ENCODE data around the gene PAN3.
A peak's percentile ranks its signal among the peaks of the same experiment; 100 is the strongest.

Gene PAN3

DNA sequence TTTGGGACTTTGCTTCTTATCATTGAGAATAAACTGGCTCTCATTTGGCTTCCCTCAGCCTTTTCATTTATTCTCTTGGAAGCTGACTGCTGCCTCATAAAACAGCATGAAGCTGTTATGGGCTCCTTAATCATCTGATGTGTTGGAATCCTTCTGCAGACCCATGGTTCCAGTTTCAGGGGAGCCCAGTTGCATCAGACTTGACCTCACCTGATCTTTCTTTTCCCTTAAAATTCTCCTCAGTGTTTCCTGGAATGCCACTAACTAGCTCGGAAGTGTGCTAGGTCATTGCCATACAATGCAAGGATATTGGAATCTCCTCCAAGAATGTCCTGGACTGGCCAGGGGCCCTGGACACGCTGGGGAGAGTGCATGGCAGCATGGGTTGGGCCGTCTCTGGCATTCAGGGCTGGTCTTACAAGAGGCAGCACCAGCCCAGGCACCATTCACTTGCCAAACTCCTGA, 197.9 kb downstream of the PAN3 start (continued):
- TF ChIP-seq ZBTB8A (tag by site-specific recombination; IDR thresholded peaks at IDR 0.05) (0 out of 2 replicates have a peak, but pooled peaks have one; percentile 26), ZFP37 (tag by site-specific recombination; IDR thresholded peaks at IDR 0.05) (no peak), GLIS1 (tag by site-specific recombination; IDR thresholded peaks at IDR 0.05) (no peak), GLIS2 (tag by site-specific recombination; IDR thresholded peaks at IDR 0.05) (no peak), ZNF121 (tag by site-specific recombination; IDR thresholded peaks at IDR 0.05) (no peak), ZNF664 (tag by site-specific recombination; IDR thresholded peaks at IDR 0.05) (no peak), ZNF18 (tag by site-specific recombination; IDR thresholded peaks at IDR 0.05) (0 out of 2 replicates have a peak, but pooled peaks have one; percentile 44), ZNF518A (tag by site-specific recombination; conservative IDR thresholded peaks at IDR 0.05; ENCODE audit: low read depth) (no peak), ZNF202 (tag by site-specific recombination; IDR thresholded peaks at IDR 0.05; ENCODE audit: borderline replicate concordance) (no peak), GFI1B (tag by site-specific recombination; IDR thresholded peaks at IDR 0.05) (no peak), ZNF529 (tag by site-specific recombination; IDR thresholded peaks at IDR 0.05; ENCODE audit: insufficient replicate concordance) (no peak), TRIM28 (IDR thresholded peaks at IDR 0.05; ENCODE audit: borderline replicate concordance, low read length) (peak; percentile 47; the same call in 1 of the 2 replicates), ZNF561 (tag by site-specific recombination; IDR thresholded peaks at IDR 0.05; ENCODE audit: borderline replicate concordance) (peak; percentile 68; the same call in 1 of the 2 replicates), ZNF510 (tag by site-specific recombination; IDR thresholded peaks at IDR 0.05; ENCODE audit: insufficient replicate concordance) (no peak), ZNF629 (tag by site-specific recombination; IDR thresholded peaks at IDR 0.05) (no peak), HOXC10 (CRISPR knock-in tag; IDR thresholded peaks at IDR 0.05) (no peak), ZFP3 (tag by site-specific recombination; IDR thresholded peaks at IDR 0.05; ENCODE audit: low read depth) (no peak), ZNF48 (tag by site-specific recombination; IDR thresholded peaks at IDR 0.05) (no peak), ZNF571 (tag by site-specific recombination; IDR thresholded peaks at IDR 0.05) (no peak), ELK4 (IDR thresholded peaks at IDR 0.05; ENCODE audit: borderline replicate concordance, low read depth, low read length) (no peak), ZSCAN16 (tag by site-specific recombination; IDR thresholded peaks at IDR 0.05) (no peak), ZNF596 (tag by site-specific recombination; IDR thresholded peaks at IDR 0.05) (no peak), ZNF324 (tag by site-specific recombination; IDR thresholded peaks at IDR 0.05) (no peak), ZNF19 (tag by site-specific recombination; IDR thresholded peaks at IDR 0.05; ENCODE audit: low read depth) (no peak), ZBTB17 (tag by site-specific recombination; IDR thresholded peaks at IDR 0.05) (0 out of 2 replicates have a peak, but pooled peaks have one; percentile 31), SCRT2 (tag by site-specific recombination; IDR thresholded peaks at IDR 0.05) (no peak), ZBTB21 (tag by site-specific recombination; IDR thresholded peaks at IDR 0.05) (no peak), ZNF239 (tag by site-specific recombination; IDR thresholded peaks at IDR 0.05) (no peak), REPIN1 (tag by site-specific recombination; IDR thresholded peaks at IDR 0.05; ENCODE audit: low read depth) (no peak)
- TF ChIP-seq, protein P1, sequence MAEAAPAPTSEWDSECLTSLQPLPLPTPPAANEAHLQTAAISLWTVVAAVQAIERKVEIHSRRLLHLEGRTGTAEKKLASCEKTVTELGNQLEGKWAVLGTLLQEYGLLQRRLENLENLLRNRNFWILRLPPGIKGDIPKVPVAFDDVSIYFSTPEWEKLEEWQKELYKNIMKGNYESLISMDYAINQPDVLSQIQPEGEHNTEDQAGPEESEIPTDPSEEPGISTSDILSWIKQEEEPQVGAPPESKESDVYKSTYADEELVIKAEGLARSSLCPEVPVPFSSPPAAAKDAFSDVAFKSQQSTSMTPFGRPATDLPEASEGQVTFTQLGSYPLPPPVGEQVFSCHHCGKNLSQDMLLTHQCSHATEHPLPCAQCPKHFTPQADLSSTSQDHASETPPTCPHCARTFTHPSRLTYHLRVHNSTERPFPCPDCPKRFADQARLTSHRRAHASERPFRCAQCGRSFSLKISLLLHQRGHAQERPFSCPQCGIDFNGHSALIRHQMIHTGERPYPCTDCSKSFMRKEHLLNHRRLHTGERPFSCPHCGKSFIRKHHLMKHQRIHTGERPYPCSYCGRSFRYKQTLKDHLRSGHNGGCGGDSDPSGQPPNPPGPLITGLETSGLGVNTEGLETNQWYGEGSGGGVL (tag by site-specific recombination; IDR thresholded peaks at IDR 0.05), result no peak
- TF ChIP-seq, protein P2, sequence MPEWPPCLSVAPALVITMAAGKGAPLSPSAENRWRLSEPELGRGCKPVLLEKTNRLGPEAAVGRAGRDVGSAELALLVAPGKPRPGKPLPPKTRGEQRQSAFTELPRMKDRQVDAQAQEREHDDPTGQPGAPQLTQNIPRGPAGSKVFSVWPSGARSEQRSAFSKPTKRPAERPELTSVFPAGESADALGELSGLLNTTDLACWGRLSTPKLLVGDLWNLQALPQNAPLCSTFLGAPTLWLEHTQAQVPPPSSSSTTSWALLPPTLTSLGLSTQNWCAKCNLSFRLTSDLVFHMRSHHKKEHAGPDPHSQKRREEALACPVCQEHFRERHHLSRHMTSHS (tag by site-specific recombination; IDR thresholded peaks at IDR 0.05), result 0 out of 2 replicates have a peak, but pooled peaks have one; percentile 33

Data from HEK293 (cell line).